ENCODE data around the gene TMEM114.
"Not testable (repeated sequence)": the region's sequence is repeated elsewhere in the genome, so short reads cannot be mapped to it uniquely, and the experiment has no call there.

TMEM114 gene

DNA sequence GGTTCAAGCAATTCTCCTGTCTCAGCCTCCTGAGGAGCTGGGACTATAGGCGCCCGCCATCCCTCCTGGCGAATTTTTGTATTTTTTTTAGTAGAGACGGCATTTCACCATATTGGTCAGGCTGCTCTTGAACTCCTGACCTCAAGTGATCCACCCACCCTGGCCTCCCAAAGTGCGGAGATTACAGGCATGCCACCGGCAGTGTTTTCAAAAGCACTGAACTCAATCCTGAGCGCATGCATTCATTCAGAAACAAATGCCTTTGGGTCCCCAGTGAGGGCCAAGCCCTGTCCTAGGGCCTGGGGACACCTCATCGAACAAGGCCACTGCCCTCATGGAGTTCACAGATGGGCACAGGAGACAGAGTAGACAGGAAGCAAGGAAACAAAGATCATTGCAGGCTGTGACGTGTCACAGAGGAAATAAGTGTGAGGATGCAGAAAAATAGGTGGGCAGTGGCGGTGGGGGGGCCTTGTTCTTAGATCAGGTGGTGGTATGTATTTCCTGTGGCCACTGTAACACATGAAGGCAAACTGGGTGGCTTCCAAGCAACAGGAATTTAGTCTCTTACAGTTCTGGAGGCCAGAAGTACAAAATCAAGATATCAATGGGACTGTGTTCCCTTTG is 12.5 kb downstream of the TMEM114 start:
- FAIRE-seq: no peak

DNA sequence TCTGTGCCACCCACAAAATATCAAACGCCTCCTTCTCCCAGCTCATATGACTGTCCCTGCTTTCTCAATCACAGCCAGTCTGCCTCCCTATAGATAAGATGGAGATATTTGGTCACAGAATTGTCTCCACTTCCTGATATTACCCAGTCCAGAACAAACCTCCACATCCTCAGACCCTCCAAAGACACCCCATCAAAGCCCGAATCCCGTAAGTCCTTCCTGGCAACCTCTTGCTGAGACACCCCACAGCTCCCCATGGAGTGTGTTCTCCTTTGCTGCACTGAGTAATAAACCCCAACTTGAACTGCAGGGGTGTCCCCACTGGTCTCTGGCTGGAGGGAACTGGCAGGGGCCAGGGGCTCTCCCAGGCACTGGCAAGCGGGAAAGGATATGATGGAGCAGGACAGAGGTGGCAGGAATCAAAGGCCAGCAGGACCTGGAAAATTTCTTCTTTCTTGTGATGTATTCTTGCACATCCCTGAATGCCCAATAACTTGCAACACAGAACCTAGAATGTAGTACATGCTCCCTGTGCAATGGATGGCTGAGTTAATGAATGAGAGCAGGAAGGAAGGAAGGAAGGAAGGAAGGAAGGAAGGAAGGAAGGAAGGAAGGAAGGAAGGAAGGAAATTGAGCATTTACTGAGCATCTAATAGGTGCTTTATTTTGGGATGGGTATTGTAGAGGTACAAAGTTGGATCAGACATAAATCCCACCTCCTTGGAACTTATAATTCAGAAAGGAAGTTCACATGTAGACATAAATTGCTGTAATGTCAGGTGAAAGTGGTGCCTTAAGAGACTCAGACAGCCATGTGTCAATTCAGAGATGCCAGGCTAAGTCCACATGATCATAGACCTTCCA is 13.9 kb downstream of the TMEM114 start:
- DNase-seq (ENCODE audit: extremely low spot score, insufficient read length, low read depth): no peak
- no peak for FAIRE-seq

More for the DNA sequence above, 12.5 kb downstream of the TMEM114 start:
- DNase-seq (ENCODE audit: extremely low spot score, insufficient read length, low read depth): no peak

DNA sequence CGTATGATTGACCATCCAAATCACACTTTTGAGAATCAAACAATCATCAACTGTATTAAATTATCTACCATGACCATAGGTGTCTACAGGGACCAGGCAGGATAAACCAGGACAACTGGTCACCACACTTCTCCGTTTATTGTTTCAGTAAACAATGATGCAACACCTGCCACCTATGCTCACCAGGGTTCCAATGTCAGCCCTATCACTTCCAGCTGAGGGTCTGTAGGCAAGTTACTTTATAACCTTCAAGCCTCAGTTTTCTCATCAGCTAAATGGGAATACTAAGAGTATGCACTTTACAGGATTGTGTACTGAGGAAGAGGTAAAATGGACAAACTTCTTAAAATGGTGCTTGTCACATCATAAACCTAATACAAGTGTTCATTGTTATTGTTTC is 14.9 kb downstream of the TMEM114 start:
- FAIRE-seq: no peak

DNA sequence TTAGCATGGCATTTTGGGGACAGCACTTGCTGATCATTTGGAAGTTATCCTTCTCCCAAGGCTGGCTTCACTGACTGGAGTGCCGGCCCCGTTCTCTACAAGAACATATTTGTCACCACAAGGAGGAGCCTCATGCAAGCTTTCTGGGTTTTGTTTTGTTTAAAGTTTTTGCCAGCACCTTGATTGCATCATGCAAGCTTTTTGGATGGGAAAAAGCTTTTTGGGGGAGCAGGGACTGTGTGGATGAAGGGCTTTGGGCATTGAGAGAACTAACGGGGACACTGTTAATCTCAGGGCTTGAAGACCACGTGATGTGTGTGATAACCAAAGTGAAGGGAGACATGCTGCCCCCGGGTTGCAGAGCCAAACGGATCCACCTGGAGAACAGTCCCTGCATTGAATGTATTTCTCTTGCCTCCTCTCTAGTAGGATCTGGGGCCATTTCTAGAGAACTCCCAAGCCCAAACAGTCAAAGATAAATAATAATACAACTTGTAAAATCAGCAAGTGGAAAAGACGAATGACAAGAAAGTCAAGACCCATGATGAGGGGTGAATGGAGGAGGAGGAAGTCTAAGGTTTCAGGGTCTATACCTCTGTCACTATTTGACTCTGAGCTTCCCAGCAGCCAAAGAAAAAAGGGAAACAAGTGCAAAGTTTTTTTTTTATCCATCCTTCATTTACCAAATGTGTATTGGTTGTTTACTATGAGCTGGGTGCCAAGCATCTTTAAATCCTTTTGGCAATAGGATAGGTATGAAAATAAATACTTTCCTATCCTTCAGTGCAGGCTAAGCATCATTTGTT is 17.2 kb downstream of the TMEM114 start:
- FAIRE-seq (no peak), DNase-seq (ENCODE audit: extremely low spot score, insufficient read length, low read depth) (no peak)

More for the DNA sequence above, 14.9 kb downstream of the TMEM114 start:
- no peak for DNase-seq (ENCODE audit: extremely low spot score, insufficient read length, low read depth)

DNA sequence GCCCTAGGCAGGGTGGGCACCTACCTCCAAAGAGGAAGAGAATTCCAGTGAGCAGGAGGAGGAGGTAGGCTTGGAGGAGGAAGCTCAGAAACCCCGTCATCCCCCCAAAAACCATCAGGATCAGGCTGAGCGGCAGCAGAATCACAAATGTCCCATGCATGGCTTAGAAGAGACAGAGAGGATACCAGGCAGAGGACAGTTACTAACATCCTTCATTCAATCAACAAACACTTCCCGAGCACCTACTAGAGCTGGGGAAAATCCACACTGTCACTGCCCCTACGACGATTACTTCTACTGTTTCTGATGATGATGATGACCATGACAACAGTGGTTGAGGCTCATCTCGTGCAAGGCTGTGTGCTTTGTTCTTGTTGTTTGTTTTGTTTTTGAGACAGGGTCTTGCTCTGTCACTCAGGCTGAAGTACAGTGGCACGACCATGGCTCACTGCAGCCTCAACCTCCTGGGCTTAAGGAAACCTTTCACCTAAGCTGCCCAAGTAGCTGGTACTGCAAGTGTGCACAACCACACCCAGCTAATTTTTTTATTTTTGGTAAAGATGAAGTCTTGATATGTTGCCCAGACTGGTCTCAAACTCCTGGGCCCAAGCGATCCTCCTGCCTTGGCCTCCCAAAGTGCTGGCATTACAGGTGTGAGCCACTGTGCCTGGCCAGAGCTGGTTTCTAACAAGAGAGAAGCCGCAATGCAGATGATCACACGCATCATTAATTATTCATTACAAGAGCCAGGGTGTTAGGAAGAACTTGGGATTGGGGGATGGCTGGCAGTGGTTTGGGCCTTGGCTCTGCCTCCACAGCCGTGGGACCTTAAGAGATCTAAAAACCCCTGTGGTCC is 18.0 kb downstream of the TMEM114 start:
- FAIRE-seq (no peak), DNase-seq (ENCODE audit: extremely low spot score, insufficient read length, low read depth) (no peak)

DNA sequence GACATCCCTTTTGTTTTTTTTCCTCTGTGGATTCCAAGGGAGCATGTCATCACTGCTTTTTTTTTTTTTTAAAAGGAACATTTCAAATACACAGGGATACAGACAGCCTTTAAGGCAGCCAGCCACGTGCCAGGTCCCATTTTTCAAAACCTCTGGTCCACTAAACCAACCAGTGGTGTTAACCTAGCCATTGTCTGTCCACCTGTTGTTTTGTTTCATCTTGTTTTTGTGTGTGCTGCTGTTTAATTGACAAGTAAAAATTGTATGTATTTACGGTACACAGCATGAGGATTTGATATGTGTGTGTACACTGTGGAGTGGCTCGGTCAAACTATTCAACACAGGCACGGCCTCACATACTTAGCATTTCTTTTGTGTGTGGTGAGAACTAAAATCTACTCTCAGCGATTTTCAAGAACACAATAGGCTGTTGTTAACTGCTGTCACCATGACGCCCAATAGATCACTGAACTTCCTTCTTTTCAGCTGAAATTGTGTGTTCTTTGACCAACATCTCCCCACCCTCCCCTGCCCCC is 19.2 kb downstream of the TMEM114 start:
- FAIRE-seq: no peak

DNA sequence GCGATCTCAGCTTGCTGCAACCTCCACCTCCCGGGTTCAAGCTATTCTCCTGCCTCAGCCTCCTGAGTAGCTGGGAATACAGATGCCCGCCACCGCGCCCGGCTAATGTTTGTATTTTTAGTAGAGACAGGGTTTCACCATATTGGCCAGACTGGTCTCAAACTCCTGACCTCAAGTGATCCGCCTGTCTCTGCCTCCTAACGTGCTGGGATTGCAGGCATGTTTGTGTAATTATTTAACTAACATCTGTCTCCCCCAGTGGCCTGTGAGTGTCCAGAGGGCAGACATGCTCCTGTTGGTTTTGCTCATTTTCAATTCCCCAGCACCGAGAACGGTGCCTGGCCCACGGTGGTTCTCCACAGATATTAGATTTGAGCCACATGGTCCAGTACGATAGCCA is 19.9 kb downstream of the TMEM114 start:
- FAIRE-seq; DNase-seq (ENCODE audit: extremely low spot score, insufficient read length, low read depth): not testable (repeated sequence)

More for the DNA sequence above, 19.2 kb downstream of the TMEM114 start:
- DNase-seq (ENCODE audit: extremely low spot score, insufficient read length, low read depth): no peak

DNA sequence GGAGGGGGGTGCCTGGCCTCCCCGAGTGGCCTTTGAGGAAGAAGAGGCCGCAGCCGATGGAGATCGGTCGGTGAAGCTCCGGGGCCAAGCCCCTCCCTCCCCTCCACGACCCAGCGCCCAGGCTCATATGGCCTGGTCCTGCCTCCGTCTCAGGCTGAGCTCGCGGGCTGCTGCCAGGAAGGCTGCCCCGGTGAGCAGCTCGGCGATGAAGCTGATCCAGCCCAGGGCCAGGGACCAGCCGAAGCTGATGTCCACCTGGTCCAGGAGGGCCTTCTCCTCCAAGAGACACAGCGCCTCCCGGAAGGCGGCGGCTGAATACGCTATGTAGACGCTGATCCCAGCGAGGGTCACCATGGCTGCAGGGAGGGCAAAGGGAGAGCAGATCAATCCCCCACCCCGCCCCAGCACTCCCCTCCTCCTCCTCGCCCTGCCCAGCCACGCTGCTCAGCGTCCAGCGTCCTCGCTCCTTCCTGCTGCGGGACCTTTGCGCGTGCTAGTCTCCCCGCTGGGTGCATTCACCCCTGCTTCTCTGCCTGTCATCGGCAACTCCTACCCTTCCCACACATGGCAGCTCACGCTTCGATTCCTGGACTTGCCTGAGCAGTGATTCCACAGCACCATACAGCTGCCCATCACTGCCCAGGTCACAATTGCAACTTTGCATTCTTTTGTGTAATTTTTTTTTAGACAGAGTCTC is 20.5 kb downstream of the TMEM114 start:
- FAIRE-seq (no peak), DNase-seq (ENCODE audit: extremely low spot score, insufficient read length, low read depth) (no peak)

DNA sequence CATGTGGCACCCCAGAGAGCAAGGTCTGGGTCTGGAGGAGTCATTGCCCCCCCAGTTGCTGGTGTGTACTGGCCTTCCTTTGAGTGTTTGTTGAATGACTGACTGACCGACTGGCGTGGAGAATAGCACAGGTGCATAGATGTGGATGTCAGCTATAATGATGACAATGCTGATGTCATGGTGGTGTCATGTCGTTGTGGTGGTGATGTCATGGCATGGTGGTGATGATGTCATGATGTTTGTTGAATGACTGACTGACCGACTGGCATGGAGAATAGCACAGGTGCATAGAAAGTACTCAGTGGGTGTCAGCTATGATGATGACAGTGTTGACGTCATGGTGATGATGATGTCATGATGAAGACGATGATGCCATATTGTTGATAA is 22.1 kb downstream of the TMEM114 start:
- DNase-seq (ENCODE audit: extremely low spot score, insufficient read length, low read depth): no peak
- no peak for FAIRE-seq

DNA sequence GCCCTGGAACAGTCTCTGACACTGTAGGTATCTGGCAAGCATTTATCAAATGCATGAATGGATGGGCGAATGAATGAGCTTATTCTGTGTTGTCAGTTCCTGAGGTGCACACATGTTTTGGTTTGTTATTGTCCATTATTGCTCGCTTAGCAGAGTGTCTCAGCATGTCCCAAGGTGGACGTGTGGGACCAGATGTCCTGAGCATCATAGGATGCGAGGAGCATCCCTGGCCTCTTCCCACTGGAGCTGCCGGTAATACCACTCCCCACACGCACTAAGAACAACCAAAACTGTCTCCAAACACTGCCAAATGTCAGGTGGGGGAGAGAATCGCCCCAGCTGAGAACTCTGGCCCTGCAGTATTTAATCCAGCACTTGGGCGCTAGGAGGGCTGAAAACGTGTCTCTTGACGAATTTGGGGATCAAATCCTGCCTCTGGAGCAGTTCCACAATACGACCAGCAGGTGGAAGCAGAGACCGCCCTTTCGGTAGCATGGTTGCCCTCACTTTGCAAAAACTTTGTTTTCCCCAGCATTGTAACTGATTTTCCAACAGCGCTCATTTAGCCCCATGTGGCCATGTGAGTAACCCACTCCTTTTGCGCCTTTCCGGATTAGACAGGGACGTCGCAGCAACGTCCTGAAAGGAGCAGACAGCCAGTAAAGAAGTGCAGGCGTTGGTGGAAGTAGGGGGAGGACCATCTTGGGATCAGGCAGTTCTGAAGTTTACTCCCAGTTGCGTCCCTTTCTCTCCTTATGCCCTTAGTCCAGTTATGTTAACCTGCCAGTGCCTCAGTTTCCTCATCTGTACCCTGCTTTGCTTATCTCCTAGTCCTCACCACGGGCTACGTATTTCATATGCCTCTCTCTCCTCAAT is 22.7 kb downstream of the TMEM114 start:
- DNase-seq (ENCODE audit: extremely low spot score, insufficient read length, low read depth): peak; percentile 48
- FAIRE-seq: peak; percentile 83

DNA sequence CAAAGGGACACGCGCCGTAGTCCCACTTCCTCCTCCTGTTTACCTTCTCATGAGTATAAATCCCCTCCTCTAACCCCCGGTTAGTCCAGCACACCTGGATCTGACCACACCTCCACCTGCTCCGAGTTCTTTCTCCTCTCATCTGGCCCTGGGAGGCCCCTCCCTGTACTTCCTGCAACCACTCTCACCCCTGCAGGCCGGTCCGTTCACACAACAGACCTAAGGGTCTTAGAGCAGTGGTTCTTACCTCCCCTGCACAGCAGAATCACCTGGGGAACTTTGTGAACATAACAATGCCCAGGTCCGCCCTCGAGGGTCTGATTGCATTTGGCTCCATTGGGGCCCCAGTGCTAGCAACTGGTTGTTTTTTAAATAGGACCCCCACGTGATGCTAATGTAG is 24.8 kb downstream of the TMEM114 start:
- DNase-seq (ENCODE audit: extremely low spot score, insufficient read length, low read depth): no peak
- no peak for FAIRE-seq

DNA sequence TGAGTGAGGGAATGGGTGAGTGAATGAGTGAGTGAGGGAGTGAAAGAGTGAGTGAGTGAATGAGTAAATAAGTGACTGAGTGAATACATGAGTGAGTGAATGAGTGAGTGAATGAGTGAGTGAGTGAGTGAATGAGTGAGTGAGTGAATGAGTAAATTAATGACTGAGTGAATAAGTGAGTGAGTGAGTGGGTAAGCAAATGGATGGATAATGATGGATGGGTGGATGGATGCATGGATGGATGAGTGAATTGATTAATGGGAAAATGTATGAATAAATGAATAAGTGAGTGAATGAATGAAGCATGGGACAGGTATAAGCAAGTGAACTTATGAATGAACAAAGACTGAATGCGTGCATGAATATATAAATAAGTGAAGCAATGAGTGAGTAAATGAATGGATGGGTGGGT is 25.4 kb downstream of the TMEM114 start:
- FAIRE-seq (no peak), DNase-seq (ENCODE audit: extremely low spot score, insufficient read length, low read depth) (no peak)

DNA sequence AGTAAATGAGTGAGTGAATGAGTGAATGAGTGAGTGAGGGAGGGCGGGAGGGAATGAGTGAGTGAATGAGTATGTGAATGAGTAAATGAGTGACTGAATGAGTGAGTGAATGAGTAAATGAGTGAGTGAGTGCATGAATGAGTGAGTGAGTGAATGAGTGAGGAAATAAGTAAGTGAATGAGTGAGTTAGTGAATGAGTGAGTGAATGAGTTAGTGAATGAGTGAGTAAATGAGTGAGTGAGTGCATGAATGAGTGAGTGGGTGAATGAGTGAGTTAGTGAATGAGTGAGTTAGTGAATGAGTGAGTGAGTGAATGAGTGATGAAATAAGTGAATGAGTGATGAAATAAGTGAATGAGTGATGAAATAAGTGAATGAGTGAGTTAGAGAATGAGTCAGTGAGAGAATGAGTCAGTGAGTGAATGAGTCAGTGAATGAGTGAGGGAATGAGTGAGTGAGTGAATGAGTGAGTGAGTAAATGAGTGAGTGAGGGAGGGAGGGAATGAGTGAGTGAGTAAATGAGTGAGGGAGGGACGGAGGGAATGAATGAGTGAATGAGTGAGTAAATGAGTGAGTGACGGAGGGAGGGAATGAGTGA is 26.3 kb downstream of the TMEM114 start:
- DNase-seq (ENCODE audit: extremely low spot score, insufficient read length, low read depth); FAIRE-seq: not testable (repeated sequence)

DNA sequence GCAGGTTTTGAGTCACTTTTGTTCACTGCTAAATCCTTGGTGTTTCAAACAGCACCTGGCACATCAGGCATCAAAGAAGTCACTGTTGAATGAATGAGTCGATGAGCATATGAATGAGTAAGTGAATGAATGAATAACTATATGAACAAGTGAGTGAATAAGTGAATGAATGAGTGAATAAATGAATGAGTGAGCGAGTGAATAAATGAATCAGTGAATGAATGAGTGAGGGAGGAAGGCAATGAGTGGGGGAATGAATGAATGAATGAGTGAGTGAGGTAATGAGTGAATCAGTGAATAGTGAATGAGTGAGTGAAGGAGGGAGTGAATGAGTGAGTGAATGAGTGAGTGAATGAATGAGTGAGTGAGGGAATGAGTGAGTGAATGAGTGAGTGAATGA is 28.8 kb downstream of the TMEM114 start:
- FAIRE-seq: no peak
- no peak for DNase-seq (ENCODE audit: extremely low spot score, insufficient read length, low read depth)

DNA sequence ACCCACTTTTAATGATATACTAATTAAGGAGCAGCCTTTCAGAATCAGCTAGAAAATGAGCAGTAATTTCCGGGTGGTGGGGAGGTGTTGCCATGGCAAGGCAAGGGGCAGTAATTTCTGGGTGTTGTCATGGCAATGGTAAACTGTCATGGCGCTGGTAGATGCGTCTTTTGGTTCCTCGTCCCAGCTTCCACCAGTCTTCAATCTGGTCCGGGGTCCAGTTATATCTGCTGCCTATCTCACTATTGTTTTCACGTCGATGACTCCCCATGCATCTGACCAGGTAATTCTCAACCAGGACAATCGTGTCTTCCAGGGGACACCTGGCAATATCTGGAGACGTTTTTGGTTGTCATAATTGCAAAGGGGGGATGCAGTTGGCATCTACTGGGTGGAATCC is 34.9 kb downstream of the TMEM114 start:
- FAIRE-seq: no peak
- no peak for DNase-seq (ENCODE audit: extremely low spot score, insufficient read length, low read depth)

DNA sequence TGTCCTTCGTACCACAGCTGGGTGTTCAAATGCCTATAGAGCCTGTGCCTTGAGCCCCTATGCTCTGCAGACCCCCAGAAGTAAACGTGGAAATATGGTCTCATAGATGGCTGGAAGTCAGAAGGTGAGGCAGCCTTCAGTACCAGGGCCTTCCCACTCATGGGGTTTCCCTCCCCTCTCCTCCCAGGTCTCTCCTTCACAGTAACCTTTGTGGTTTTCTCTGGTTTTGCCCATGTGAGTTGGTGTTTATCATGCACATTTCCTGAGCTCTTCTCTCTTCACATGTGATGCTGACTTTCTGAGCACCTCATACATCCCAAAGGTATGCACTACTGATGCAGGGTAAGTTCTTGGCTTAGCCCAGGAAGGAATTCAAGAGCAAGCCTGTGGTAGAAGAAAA is 35.4 kb downstream of the TMEM114 start:
- no peak for DNase-seq (ENCODE audit: extremely low spot score, insufficient read length, low read depth)
- FAIRE-seq: no peak

DNA sequence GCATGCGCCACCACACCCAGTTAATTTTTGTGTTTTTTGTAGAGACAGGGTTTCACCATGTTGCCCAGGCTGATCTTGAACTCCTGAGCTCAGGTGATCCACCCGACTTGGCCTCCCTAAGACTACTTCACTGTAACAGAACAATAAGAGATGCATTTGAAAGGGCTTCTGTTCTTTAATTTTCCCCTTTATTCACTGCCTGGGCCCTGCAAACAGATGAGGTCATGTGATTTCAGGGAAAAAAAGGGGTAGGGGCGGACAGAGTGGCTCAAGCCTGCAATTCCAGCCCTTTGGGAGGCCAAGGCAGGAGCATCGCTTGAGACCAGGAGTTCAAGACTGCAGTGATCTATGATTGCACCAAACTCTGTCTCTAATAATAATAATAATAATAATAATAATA is 36.3 kb downstream of the TMEM114 start:
- DNase-seq (ENCODE audit: extremely low spot score, insufficient read length, low read depth) (no peak), FAIRE-seq (no peak)

Measured in GM18507 (cell line).